ENCODE results near the gene DRG1. TPM values are rescaled to one million over a fixed set of nuclear protein-coding genes. Genes with fewer than 3 reads are reported as not detected.
"Not testable (repeated sequence)": the region's sequence is repeated elsewhere in the genome, so short reads cannot be mapped to it uniquely, and the experiment has no call there.

DRG1 gene
- total RNA-seq, 6 donors from 2014 or later, result 32.8 to 49.3 (median 44.0) TPM

DNA sequence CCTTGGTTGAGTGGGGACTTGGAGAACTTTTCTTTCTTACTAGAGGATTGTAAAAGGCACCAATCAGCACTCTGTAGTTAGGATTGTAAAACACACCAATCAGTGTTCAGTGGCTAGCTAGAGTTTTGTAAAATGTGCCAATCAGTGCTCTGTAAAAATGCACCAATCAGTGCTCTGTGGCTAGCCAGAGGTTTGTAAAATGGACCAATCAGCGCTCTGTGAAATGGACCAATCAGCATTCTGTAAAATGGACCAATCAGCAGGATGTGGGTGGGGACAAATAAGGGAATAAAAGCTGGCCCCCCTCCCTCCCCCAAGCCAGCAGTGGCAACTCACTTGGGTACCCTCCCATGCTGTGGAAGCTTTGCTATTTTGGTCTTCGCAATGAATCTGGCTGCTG, 5.5 kb upstream of the DRG1 start:
- H3K9me3 ChIP-seq, result no peaks in the 10 kb centered on the region
- no peaks in the 10 kb centered on the region for H3K36me3 ChIP-seq
- DNase-seq, result no peak
- H3K27me3 ChIP-seq, result no peaks in the 10 kb centered on the region
- ATAC-seq (ENCODE audit: low FRiP score in 2 of 2), result no peak
- peaks cover 0 to 4% (median 3%) of the 10 kb centered on the region in 4 donors for H3K4me1 ChIP-seq
- H3K27ac ChIP-seq, result no peak overlapping the region
- WGBS, 2 donors, result 91 to 95% methylated on average over 1 to 2 of the region's 2 CpGs
- H3K4me3 ChIP-seq, result no peak overlapping the region
- no peak for TF ChIP-seq POLR2A (IDR thresholded peaks at IDR 0.05)
- TF ChIP-seq CTCF (IDR thresholded peaks at IDR 0.05), result no peak
- no peak for TF ChIP-seq EP300 (IDR thresholded peaks at IDR 0.05)
- TF ChIP-seq POLR2AphosphoS5 (IDR thresholded peaks at IDR 0.05), result no peak

GRCh38 chr22:31394326-31394725, 5.1 kb upstream of the DRG1 start:
- no peak overlapping the region for H3K4me3 ChIP-seq
- ATAC-seq (ENCODE audit: low FRiP score in 2 of 2) (no peak), DNase-seq (no peak)
- no peaks in the 10 kb centered on the region for H3K27me3 ChIP-seq
- H3K4me1 ChIP-seq, result peaks cover 0 to 6% (median 5%) of the 10 kb centered on the region in 4 donors
- TF ChIP-seq POLR2A (IDR thresholded peaks at IDR 0.05), result no peak
- no peak for TF ChIP-seq POLR2AphosphoS5 (IDR thresholded peaks at IDR 0.05)
- no peak for TF ChIP-seq EP300 (IDR thresholded peaks at IDR 0.05)
- TF ChIP-seq CTCF (IDR thresholded peaks at IDR 0.05), result no peak
- WGBS, 2 donors, result 83 to 84% methylated on average over 3 of the region's 3 CpGs
- H3K9me3 ChIP-seq, result no peaks in the 10 kb centered on the region
- H3K36me3 ChIP-seq, result no peaks in the 10 kb centered on the region
- no peak overlapping the region for H3K27ac ChIP-seq

DNA sequence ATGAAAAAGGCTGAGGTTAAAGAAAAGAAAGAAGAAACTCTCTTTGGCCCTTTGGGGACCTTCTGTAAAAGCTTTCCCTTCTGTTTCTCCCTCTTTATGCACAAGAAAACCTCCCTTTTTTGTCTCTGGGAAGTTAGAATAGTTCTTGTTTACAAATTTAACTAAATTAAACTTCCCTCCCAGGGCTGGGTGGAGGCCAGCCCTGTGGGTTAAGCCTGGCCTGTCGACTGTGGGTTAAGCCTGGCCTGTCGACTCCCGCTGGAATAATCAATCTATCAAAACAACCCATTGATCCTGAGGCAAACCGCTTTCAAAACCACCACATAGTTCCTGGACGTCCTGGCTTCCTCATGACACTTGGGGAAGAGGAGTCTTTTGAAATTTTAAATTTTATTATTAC, 1.2 kb upstream of the DRG1 start:
- peaks cover 0 to 16% (median 9%) of the 10 kb centered on the region in 4 donors for H3K36me3 ChIP-seq
- H3K4me1 ChIP-seq, result peaks cover 11 to 22% (median 15%) of the 10 kb centered on the region in 4 donors
- DNase-seq, result no peak
- H3K27ac ChIP-seq, result no peak overlapping the region
- ATAC-seq (ENCODE audit: low FRiP score in 2 of 2), result no peak
- H3K27me3 ChIP-seq, result no peaks in the 10 kb centered on the region
- TF ChIP-seq POLR2A (IDR thresholded peaks at IDR 0.05) (no peak), POLR2AphosphoS5 (IDR thresholded peaks at IDR 0.05) (no peak), EP300 (IDR thresholded peaks at IDR 0.05) (no peak), CTCF (IDR thresholded peaks at IDR 0.05) (no peak)
- 61 to 69% methylated on average over 5 of the region's 5 CpGs for WGBS, 2 donors
- no peaks in the 10 kb centered on the region for H3K9me3 ChIP-seq
- no peak overlapping the region for H3K4me3 ChIP-seq

DNA sequence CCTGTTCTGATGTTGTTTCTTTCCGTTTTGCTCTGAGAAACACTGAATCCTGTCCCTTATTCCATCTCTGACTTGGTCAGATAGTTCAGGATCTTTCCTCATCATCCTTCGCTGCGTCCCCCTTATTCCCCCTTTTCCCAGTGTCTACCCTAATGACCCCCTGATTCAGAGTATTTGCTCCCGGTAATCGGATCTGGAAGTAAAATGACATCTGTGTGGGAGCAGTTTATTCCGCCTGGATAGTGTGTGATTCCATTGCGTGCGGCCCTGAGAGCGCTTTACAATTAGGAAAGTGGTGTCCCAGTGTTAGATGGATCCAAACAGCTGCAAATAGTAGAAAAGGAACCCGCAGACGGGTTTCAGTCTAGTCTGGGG, 606 bp downstream of the DRG1 start:
- peak overlapping the region; percentile 70 to 89 (median 83) for H3K27ac ChIP-seq
- TF ChIP-seq POLR2AphosphoS5 (IDR thresholded peaks at IDR 0.05), result no peak
- TF ChIP-seq CTCF (IDR thresholded peaks at IDR 0.05), result no peak
- no peak for TF ChIP-seq POLR2A (IDR thresholded peaks at IDR 0.05)
- TF ChIP-seq EP300 (IDR thresholded peaks at IDR 0.05), result no peak
- ATAC-seq (ENCODE audit: low FRiP score in 2 of 2) (peak in 1 of 2 donors; percentile 1), DNase-seq (no peak)
- H3K9me3 ChIP-seq, result no peaks in the 10 kb centered on the region
- peaks cover 11 to 22% (median 15%) of the 10 kb centered on the region in 4 donors for H3K4me1 ChIP-seq
- H3K27me3 ChIP-seq, result no peaks in the 10 kb centered on the region
- peaks cover 3 to 34% (median 18%) of the 10 kb centered on the region in 4 donors for H3K36me3 ChIP-seq
- H3K4me3 ChIP-seq, result peak overlapping the region; percentile 65 to 88 (median 76)
- 1 to 4% methylated on average over 11 of the region's 11 CpGs for WGBS, 2 donors

DNA sequence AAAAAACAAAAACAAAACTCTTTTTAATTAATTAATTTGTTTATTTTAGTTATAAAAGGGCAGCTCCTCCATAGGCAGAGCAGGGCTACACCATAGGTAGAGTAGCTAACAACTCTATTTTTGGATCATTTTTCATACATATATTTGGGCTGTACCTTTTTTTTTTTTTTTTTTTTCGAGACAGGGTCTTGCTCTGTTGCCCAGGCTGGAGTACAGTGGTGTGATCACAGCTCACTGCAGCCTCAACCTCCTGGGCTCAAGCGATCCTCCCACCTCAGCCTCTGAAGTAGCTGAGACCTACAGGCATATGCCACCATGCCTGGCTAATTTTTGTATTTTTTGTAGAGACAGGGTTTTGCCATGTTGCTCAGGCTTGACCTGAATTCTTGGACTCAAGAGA, 2.9 kb downstream of the DRG1 start:
- H3K4me1 ChIP-seq, result peaks cover 11 to 22% (median 15%) of the 10 kb centered on the region in 4 donors
- H3K36me3 ChIP-seq, result peaks cover 10 to 56% (median 36%) of the 10 kb centered on the region in 4 donors
- not testable (repeated sequence) for ATAC-seq (ENCODE audit: low FRiP score in 2 of 2); H3K27me3 ChIP-seq; H3K9me3 ChIP-seq; DNase-seq; H3K4me3 ChIP-seq; H3K27ac ChIP-seq
- 90 to 100% methylated on average over 2 of the region's 2 CpGs for WGBS, 2 donors
